ENCODE results near the gene MRPS10. TPM values are rescaled to one million over a fixed set of nuclear protein-coding genes. Genes with fewer than 3 reads are reported as not detected.

Gene MRPS10
- total and polyA plus RNA-seq, 2 donors (not counting 3 experiments of a cell fraction or from before 2014, with no cell fraction given) = 23.2 to 37.7 TPM

GRCh38 chr6:42251911-42252637 is 34.4 kb upstream of the MRPS10 start:
- no peak overlapping the region for H3K4me2 ChIP-seq (ENCODE audit: insufficient read depth, low read length)
- H3K79me2 ChIP-seq (ENCODE audit: control insufficient read depth, insufficient read depth, low read length) = no peaks in the 10 kb centered on the region
- DNase-seq (ENCODE audit: low read depth, low spot score) (peak; percentile 74), FAIRE-seq (peak; percentile 4)
- H3K4me1 ChIP-seq (ENCODE audit: control insufficient read depth, extremely low read depth, insufficient read depth, low read length) = peaks cover 11% of the 10 kb centered on the region
- ChIA-PET CTCF (interaction anchor here (1.1 to 1.9 kb wide), 2 partner anchors 295 to 296 kb away, joined by 3 to 4 read pairs; no protein-coding TSS in a partner anchor), POLR2A (no interaction called here)
- no peaks in the 10 kb centered on the region for H3K36me3 ChIP-seq (ENCODE audit: control insufficient read depth in 2 of 2, extremely low read depth in 1 of 2, insufficient read depth in 2 of 2, low read length in 2 of 2)
- BruUV-seq (replicated peaks) = no TSS peak
- H3K27ac ChIP-seq (ENCODE audit: insufficient read depth, low read depth, low read length) = no peak overlapping the region
- H2AFZ ChIP-seq (ENCODE audit: low read depth, low read length) = no peak overlapping the region
- no peak overlapping the region for H3K4me3 ChIP-seq (replicated peaks in 1 of 3; ENCODE audit: insufficient read depth in 1 of 3, low read depth in 1 of 3, low read length in 3 of 3)
- TF ChIP-seq MYC (IDR thresholded peaks at IDR 0.05; ENCODE audit: low read depth, low read length) = no peak
- TF ChIP-seq, protein P1, sequence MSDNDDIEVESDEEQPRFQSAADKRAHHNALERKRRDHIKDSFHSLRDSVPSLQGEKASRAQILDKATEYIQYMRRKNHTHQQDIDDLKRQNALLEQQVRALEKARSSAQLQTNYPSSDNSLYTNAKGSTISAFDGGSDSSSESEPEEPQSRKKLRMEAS (IDR thresholded peaks at IDR 0.05; ENCODE audit: insufficient read depth, insufficient read length) = no peak
- intact Hi-C loops (cut with micrococcal nuclease) (no loop called here), dilution Hi-C loops (cut with MboI; ENCODE audit: extremely low pct_ligation_motif_present, low sequenced_read_pairs) (no loop called here)
- no peaks in the 10 kb centered on the region for H3K27me3 ChIP-seq (ENCODE audit: control insufficient read depth in 2 of 2, insufficient read depth in 2 of 2, low read length in 2 of 2)
- H3K9me1 ChIP-seq (replicated peaks; ENCODE audit: control insufficient read depth, extremely low read depth, insufficient read depth, low read length) = no peaks in the 10 kb centered on the region
- no peaks in the 10 kb centered on the region for H3K9me3 ChIP-seq (replicated peaks; ENCODE audit: control insufficient read depth, insufficient read depth, low read length)
- H4K20me1 ChIP-seq (replicated peaks; ENCODE audit: control insufficient read depth, extremely low read depth, insufficient read depth, low read length) = no peaks in the 10 kb centered on the region
- H3K9ac ChIP-seq (replicated peaks; ENCODE audit: extremely low read depth, insufficient read depth, low read length) = no peak overlapping the region

DNA sequence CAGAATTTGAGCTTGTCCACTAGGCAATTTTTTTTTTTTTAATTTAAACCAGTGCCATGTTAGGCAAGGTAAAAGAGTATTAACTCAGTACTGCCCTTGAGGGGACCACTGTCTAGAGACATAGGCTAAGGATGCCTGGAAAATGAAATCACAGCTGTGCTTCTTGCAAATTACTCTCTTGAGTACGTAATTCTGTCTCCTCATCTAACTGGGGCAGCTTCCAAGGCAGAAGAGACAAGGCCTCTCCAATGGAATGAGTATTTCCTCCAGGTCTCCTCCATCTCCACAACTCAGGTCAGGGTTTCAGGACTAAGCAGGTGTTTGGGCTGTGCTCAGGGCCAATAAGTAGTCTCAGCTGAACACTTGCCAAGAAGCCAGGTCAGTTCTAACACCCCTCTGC is 33.8 kb upstream of the MRPS10 start:
- H3K27ac ChIP-seq (ENCODE audit: insufficient read depth, low read depth, low read length) = no peak overlapping the region
- H3K79me2 ChIP-seq (ENCODE audit: control insufficient read depth, insufficient read depth, low read length) = no peaks in the 10 kb centered on the region
- no peaks in the 10 kb centered on the region for H3K27me3 ChIP-seq (ENCODE audit: control insufficient read depth in 2 of 2, insufficient read depth in 2 of 2, low read length in 2 of 2)
- H4K20me1 ChIP-seq (replicated peaks; ENCODE audit: control insufficient read depth, extremely low read depth, insufficient read depth, low read length) = no peaks in the 10 kb centered on the region
- H2AFZ ChIP-seq (ENCODE audit: low read depth, low read length) = no peak overlapping the region
- no peaks in the 10 kb centered on the region for H3K36me3 ChIP-seq (ENCODE audit: control insufficient read depth in 2 of 2, extremely low read depth in 1 of 2, insufficient read depth in 2 of 2, low read length in 2 of 2)
- H3K4me2 ChIP-seq (ENCODE audit: insufficient read depth, low read length) = no peak overlapping the region
- no peaks in the 10 kb centered on the region for H3K9me3 ChIP-seq (replicated peaks; ENCODE audit: control insufficient read depth, insufficient read depth, low read length)
- DNase-seq (ENCODE audit: low read depth, low spot score) = no peak
- no peak overlapping the region for H3K9ac ChIP-seq (replicated peaks; ENCODE audit: extremely low read depth, insufficient read depth, low read length)
- no peak overlapping the region for H3K4me3 ChIP-seq (replicated peaks in 1 of 3; ENCODE audit: insufficient read depth in 1 of 3, low read depth in 1 of 3, low read length in 3 of 3)
- intact Hi-C loops (cut with micrococcal nuclease) (no loop called here), dilution Hi-C loops (cut with MboI; ENCODE audit: extremely low pct_ligation_motif_present, low sequenced_read_pairs) (no loop called here)
- peaks cover 5% of the 10 kb centered on the region for H3K4me1 ChIP-seq (ENCODE audit: control insufficient read depth, extremely low read depth, insufficient read depth, low read length)
- BruUV-seq (replicated peaks) = no TSS peak
- ChIA-PET POLR2A (no interaction called here), CTCF (interaction anchor here (1.1 kb wide), 1 partner anchor 296 kb away, joined by 3 read pairs; no protein-coding TSS in a partner anchor)
- H3K9me1 ChIP-seq (replicated peaks; ENCODE audit: control insufficient read depth, extremely low read depth, insufficient read depth, low read length) = no peaks in the 10 kb centered on the region
- TF ChIP-seq POLR2A (IDR thresholded peaks at IDR 0.05; ENCODE audit: low read depth, low read length) (no peak), MYC (IDR thresholded peaks at IDR 0.05; ENCODE audit: low read depth, low read length) (no peak), EZH2 (IDR thresholded peaks at IDR 0.05; ENCODE audit: borderline replicate concordance, low read depth, low read length, severe bottlenecking) (no peak), GATA2 (IDR thresholded peaks at IDR 0.05; ENCODE audit: insufficient read depth, insufficient read length, low read depth, low read length) (no peak), FOS (IDR thresholded peaks at IDR 0.05; ENCODE audit: borderline replicate concordance, insufficient read depth, low read length) (no peak), POLR2AphosphoS5 (IDR thresholded peaks at IDR 0.05; ENCODE audit: insufficient read depth, low read depth, low read length) (no peak), JUN (IDR thresholded peaks at IDR 0.05; ENCODE audit: borderline replicate concordance, insufficient read depth, insufficient read length, low read depth) (no peak)
- TF ChIP-seq, protein P1 (IDR thresholded peaks at IDR 0.05; ENCODE audit: insufficient read depth, insufficient read length) = no peak
- no peak for FAIRE-seq
